GM23338 (cell line): ENCODE measurements around the gene EPC1. TPM values are rescaled to one million over a fixed set of nuclear protein-coding genes. Genes with fewer than 3 reads are reported as not detected.

Experiments used
- ATAC-seq: fragments of 200-7000 bp; cut with Tn5 transposase; 3 replicates; pipeline ENCODE4 v1.9.1; 2020
- DNase-seq: peaks from one replicate; pipeline ENCODE4 v3.0.0-alpha.2; 2015; ENCODE audit warnings: low spot score
- H2AFZ ChIP-seq: fragments of 200-600 bp; sonication (generic); 2 replicates; pipeline ENCODE4 v1.8.0; 2016; ENCODE audit warnings: antibody characterized with exemption, mild to moderate bottlenecking, moderate library complexity
- H3F3A ChIP-seq: fragments of 200-600 bp; sonication (generic); replicated peaks from 2 replicates; pipeline ENCODE4 v1.8.0; 2017; ENCODE audit warnings: antibody characterized with exemption, mixed run types, low read depth
- H3K27ac ChIP-seq: fragments of 200-600 bp; sonication (generic); 2 replicates; pipeline ENCODE4 v1.6.1; 2016; ENCODE audit warnings: low read depth
- H3K27me3 ChIP-seq: fragments of 200-600 bp; sonication (generic); 2 replicates; pipeline ENCODE4 v1.8.0; 2016; ENCODE audit warnings: mild to moderate bottlenecking, mixed run types, moderate library complexity; ENCODE audit not compliant: insufficient read depth
- H3K36me3 ChIP-seq: fragments of 200-600 bp; sonication (generic); 2 replicates; pipeline ENCODE4 v1.8.0; 2016; ENCODE audit warnings: mild to moderate bottlenecking; ENCODE audit not compliant: insufficient read depth
- H3K4me1 ChIP-seq: fragments of 200-600 bp; sonication (generic); 2 replicates; pipeline ENCODE4 v1.8.0; 2016; ENCODE audit warnings: mild to moderate bottlenecking, moderate library complexity; ENCODE audit not compliant: insufficient read depth
- H3K4me2 ChIP-seq: fragments of 200-600 bp; sonication (generic); 2 replicates; pipeline ENCODE4 v1.7.1; 2017; ENCODE audit warnings: mixed run types
- H3K4me3 ChIP-seq: fragments of 200-600 bp; sonication (generic); 2 replicates; pipeline ENCODE4 v1.6.1; 2016; ENCODE audit warnings: mixed run types
- H3K79me2 ChIP-seq: fragments of 200-600 bp; sonication (generic); replicated peaks from 2 replicates; pipeline ENCODE4 v1.8.0; 2017; ENCODE audit warnings: mild to moderate bottlenecking; ENCODE audit not compliant: insufficient read depth
- H3K9me2 ChIP-seq: fragments of 200-600 bp; sonication (generic); 2 replicates; pipeline ENCODE4 v1.8.0; 2017; ENCODE audit not compliant: insufficient read depth
- H4K20me1 ChIP-seq: fragments of 200-600 bp; sonication (generic); replicated peaks from 2 replicates; pipeline ENCODE4 v1.8.0; 2017; ENCODE audit warnings: mild to moderate bottlenecking; ENCODE audit not compliant: insufficient read depth
- H3K27ac Mint-ChIP-seq: 2 replicates; pipeline ENCODE4 v1.8.0; 2020; ENCODE audit warnings: inconsistent platforms, mild to moderate bottlenecking, moderate library complexity, mixed read lengths
- H3K27me3 Mint-ChIP-seq: 3 replicates; pipeline ENCODE4 v1.8.0; 2022; ENCODE audit warnings: low read depth, mild to moderate bottlenecking, moderate library complexity, mixed read lengths, inconsistent platforms; ENCODE audit not compliant: insufficient read depth, poor library complexity
- H3K36me3 Mint-ChIP-seq: 3 replicates; pipeline ENCODE4 v1.8.0; 2021; ENCODE audit warnings: low read depth, mild to moderate bottlenecking, inconsistent platforms, moderate library complexity, mixed read lengths
- H3K4me1 Mint-ChIP-seq: 3 replicates; pipeline ENCODE4 v1.8.0; 2020; ENCODE audit warnings: mild to moderate bottlenecking, inconsistent platforms, mixed read lengths
- H3K4me3 Mint-ChIP-seq: 3 replicates; pipeline ENCODE4 v1.8.0; 2021; ENCODE audit warnings: moderate library complexity, mild to moderate bottlenecking, inconsistent platforms, mixed read lengths
- H3K9me3 Mint-ChIP-seq: 3 replicates; pipeline ENCODE4 v1.8.0; 2020; ENCODE audit warnings: moderate library complexity, mild to moderate bottlenecking, inconsistent platforms, mixed read lengths
- CREB1 ChIP-seq: fragments of 250-450 bp; sonication (Bioruptor Pico); IDR thresholded peaks from 2 replicates; pipeline ENCODE4 v1.5.0; 2020; ENCODE audit warnings: low read depth, mild to moderate bottlenecking, moderate library complexity
- EZH2 ChIP-seq: fragments of 200-600 bp; sonication (generic); IDR thresholded peaks from one replicate; pipeline ENCODE4 v1.8.0; 2017; ENCODE audit warnings: antibody characterized with exemption, mild to moderate bottlenecking, low read depth; ENCODE audit not compliant: unreplicated experiment
- NANOG ChIP-seq: IDR thresholded peaks from 2 replicates; pipeline ENCODE4 v1.6.1; 2016; ENCODE audit warnings: antibody characterized with exemption, borderline replicate concordance
- POLR2AphosphoS5 ChIP-seq: IDR thresholded peaks from 2 replicates; pipeline ENCODE4 v1.6.1; 2016; ENCODE audit warnings: antibody characterized with exemption, low read depth
- STAT1 ChIP-seq: IDR thresholded peaks from one replicate; pipeline ENCODE4 v1.6.1; 2016; ENCODE audit warnings: antibody characterized with exemption; ENCODE audit not compliant: unreplicated experiment
- ZNF114 ChIP-seq: fragments of 250-450 bp; sonication (Bioruptor Pico); IDR thresholded peaks from 2 replicates; pipeline ENCODE4 v1.5.0; 2020; ENCODE audit warnings: mild to moderate bottlenecking, moderate library complexity
- ZNF331 ChIP-seq: fragments of 250-450 bp; sonication (Bioruptor Pico); IDR thresholded peaks from 2 replicates; pipeline ENCODE4 v1.5.0; 2020; ENCODE audit warnings: low read depth, mild to moderate bottlenecking, moderate library complexity
- polyA plus RNA-seq: library from polyadenylated mRNA; unstranded; fragments of >200 nt; fragmentation: Nextera tagmentation; extraction: Ambion mirVana; gene quantifications from 2 replicates; pipeline ENCODE4 v1.2.1, GENCODE V29; 2016
- total RNA-seq: library from RNA; depleted of rRNA; stranded (reverse); fragments of >200 nt; shearing (Covaris generic); gene quantifications from 2 replicates; pipeline ENCODE4 v1.2.3, GENCODE V29; 2014
- TF ChIP-seq, protein P1 (sequence below): fragments of 250-450 bp; sonication (Bioruptor Pico); IDR thresholded peaks from 2 replicates; pipeline ENCODE4 v1.5.0; 2020; ENCODE audit warnings: mild to moderate bottlenecking, moderate library complexity
- TF ChIP-seq, protein P2 (sequence below), 2 experiments: fragments of 200-600 bp in 1 of 2; sonication (generic) in 1 of 2; conservative IDR thresholded peaks; 2 replicates each; pipeline versions ENCODE4 v1.5.1 to v1.6.1; 2016 to 2017; ENCODE audit warnings: antibody characterized with exemption in 2 of 2, low read depth in 2 of 2, mild to moderate bottlenecking in 2 of 2, moderate library complexity in 1 of 2
- TF ChIP-seq, protein P3 (sequence below): IDR thresholded peaks from one replicate; pipeline ENCODE4 v1.6.1; 2018; ENCODE audit warnings: antibody characterized with exemption; ENCODE audit not compliant: unreplicated experiment
- TF ChIP-seq, protein P4 (sequence below): IDR thresholded peaks from 2 replicates; pipeline ENCODE4 v1.6.1; 2016; ENCODE audit warnings: antibody characterized with exemption

EPC1 gene
- total and polyA plus RNA-seq, 2 experiments from 2014 or later = 24.1 to 25.9 TPM

DNA sequence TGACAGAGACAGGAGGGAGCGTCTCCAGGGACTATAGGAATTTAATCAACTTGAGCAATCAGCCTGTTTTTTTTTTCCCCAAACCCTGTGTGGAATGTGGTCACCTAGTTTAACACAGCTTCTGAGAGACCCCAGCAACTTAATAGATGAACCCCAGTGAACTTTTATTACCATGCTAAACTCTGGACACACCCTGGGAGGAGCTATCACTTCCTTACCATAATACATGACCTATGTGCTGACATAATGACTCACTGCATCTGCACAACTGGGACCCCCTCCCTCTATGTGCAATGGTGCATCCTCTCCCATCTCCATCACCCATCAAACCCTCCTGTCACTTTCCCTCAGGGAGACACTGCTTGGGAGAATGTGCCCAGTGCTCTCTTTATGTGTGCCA is 83.7 kb downstream of the EPC1 start (continued):
- TF ChIP-seq, protein P1, sequence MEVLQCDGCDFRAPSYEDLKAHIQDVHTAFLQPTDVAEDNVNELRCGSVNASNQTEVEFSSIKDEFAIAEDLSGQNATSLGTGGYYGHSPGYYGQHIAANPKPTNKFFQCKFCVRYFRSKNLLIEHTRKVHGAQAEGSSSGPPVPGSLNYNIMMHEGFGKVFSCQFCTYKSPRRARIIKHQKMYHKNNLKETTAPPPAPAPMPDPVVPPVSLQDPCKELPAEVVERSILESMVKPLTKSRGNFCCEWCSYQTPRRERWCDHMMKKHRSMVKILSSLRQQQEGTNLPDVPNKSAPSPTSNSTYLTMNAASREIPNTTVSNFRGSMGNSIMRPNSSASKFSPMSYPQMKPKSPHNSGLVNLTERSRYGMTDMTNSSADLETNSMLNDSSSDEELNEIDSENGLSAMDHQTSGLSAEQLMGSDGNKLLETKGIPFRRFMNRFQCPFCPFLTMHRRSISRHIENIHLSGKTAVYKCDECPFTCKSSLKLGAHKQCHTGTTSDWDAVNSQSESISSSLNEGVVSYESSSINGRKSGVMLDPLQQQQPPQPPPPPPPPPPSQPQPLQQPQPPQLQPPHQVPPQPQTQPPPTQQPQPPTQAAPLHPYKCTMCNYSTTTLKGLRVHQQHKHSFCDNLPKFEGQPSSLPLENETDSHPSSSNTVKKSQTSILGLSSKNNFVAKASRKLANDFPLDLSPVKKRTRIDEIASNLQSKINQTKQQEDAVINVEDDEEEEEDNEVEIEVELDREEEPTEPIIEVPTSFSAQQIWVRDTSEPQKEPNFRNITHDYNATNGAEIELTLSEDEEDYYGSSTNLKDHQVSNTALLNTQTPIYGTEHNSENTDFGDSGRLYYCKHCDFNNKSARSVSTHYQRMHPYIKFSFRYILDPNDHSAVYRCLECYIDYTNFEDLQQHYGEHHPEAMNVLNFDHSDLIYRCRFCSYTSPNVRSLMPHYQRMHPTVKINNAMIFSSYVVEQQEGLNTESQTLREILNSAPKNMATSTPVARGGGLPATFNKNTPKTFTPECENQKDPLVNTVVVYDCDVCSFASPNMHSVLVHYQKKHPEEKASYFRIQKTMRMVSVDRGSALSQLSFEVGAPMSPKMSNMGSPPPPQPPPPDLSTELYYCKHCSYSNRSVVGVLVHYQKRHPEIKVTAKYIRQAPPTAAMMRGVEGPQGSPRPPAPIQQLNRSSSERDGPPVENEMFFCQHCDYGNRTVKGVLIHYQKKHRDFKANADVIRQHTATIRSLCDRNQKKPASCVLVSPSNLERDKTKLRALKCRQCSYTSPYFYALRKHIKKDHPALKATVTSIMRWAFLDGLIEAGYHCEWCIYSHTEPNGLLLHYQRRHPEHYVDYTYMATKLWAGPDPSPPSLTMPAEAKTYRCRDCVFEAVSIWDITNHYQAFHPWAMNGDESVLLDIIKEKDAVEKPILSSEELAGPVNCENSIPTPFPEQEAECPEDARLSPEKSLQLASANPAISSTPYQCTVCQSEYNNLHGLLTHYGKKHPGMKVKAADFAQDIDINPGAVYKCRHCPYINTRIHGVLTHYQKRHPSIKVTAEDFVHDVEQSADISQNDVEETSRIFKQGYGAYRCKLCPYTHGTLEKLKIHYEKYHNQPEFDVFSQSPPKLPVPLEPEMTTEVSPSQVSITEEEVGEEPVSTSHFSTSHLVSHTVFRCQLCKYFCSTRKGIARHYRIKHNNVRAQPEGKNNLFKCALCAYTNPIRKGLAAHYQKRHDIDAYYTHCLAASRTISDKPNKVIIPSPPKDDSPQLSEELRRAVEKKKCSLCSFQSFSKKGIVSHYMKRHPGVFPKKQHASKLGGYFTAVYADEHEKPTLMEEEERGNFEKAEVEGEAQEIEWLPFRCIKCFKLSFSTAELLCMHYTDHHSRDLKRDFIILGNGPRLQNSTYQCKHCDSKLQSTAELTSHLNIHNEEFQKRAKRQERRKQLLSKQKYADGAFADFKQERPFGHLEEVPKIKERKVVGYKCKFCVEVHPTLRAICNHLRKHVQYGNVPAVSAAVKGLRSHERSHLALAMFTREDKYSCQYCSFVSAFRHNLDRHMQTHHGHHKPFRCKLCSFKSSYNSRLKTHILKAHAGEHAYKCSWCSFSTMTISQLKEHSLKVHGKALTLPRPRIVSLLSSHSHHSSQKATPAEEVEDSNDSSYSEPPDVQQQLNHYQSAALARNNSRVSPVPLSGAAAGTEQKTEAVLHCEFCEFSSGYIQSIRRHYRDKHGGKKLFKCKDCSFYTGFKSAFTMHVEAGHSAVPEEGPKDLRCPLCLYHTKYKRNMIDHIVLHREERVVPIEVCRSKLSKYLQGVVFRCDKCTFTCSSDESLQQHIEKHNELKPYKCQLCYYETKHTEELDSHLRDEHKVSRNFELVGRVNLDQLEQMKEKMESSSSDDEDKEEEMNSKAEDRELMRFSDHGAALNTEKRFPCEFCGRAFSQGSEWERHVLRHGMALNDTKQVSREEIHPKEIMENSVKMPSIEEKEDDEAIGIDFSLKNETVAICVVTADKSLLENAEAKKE (CRISPR knock-in tag) = no peak
- TF ChIP-seq CREB1 (CRISPR knock-in tag) = no peak

- Histone ChIP-seq H3K79me2 (no peaks in the 10 kb centered on the region), H3K36me3 (no peaks in the 10 kb centered on the region), H3K9me2 (no peaks in the 10 kb centered on the region), H3K4me1 (no peaks in the 10 kb centered on the region; the same call in 1 of the 2 replicates), H3K4me2 (no peak overlapping the region), H4K20me1 (no peaks in the 10 kb centered on the region), H3K27ac (no peak overlapping the region), H3K27me3 (no peaks in the 10 kb centered on the region), H3F3A (no peaks in the 10 kb centered on the region), H3K4me3 (no peak overlapping the region), H2AFZ (no peak overlapping the region)
- Mint-ChIP-seq H3K36me3 (no peaks in the 10 kb centered on the region), H3K27me3 (peaks cover 5% of the 10 kb centered on the region), H3K4me1 (peaks cover 4% of the 10 kb centered on the region; the same call in 1 of the 3 replicates), H3K27ac (no peak overlapping the region), H3K9me3 (no peaks in the 10 kb centered on the region; the same call in 2 of the 3 replicates), H3K4me3 (no peak overlapping the region)
- TF ChIP-seq CREB1 (CRISPR knock-in tag) (no peak), POLR2AphosphoS5 (no peak), EZH2 (no peak), ZNF331 (CRISPR knock-in tag) (no peak), NANOG (no peak), ZNF114 (CRISPR knock-in tag) (no peak), STAT1 (no peak)
- TF ChIP-seq, protein P2, sequence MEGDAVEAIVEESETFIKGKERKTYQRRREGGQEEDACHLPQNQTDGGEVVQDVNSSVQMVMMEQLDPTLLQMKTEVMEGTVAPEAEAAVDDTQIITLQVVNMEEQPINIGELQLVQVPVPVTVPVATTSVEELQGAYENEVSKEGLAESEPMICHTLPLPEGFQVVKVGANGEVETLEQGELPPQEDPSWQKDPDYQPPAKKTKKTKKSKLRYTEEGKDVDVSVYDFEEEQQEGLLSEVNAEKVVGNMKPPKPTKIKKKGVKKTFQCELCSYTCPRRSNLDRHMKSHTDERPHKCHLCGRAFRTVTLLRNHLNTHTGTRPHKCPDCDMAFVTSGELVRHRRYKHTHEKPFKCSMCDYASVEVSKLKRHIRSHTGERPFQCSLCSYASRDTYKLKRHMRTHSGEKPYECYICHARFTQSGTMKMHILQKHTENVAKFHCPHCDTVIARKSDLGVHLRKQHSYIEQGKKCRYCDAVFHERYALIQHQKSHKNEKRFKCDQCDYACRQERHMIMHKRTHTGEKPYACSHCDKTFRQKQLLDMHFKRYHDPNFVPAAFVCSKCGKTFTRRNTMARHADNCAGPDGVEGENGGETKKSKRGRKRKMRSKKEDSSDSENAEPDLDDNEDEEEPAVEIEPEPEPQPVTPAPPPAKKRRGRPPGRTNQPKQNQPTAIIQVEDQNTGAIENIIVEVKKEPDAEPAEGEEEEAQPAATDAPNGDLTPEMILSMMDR (conservative IDR thresholded peaks at IDR 0.05; ENCODE audit: low read depth in 2 of 2) = no peak
- TF ChIP-seq, protein P3, sequence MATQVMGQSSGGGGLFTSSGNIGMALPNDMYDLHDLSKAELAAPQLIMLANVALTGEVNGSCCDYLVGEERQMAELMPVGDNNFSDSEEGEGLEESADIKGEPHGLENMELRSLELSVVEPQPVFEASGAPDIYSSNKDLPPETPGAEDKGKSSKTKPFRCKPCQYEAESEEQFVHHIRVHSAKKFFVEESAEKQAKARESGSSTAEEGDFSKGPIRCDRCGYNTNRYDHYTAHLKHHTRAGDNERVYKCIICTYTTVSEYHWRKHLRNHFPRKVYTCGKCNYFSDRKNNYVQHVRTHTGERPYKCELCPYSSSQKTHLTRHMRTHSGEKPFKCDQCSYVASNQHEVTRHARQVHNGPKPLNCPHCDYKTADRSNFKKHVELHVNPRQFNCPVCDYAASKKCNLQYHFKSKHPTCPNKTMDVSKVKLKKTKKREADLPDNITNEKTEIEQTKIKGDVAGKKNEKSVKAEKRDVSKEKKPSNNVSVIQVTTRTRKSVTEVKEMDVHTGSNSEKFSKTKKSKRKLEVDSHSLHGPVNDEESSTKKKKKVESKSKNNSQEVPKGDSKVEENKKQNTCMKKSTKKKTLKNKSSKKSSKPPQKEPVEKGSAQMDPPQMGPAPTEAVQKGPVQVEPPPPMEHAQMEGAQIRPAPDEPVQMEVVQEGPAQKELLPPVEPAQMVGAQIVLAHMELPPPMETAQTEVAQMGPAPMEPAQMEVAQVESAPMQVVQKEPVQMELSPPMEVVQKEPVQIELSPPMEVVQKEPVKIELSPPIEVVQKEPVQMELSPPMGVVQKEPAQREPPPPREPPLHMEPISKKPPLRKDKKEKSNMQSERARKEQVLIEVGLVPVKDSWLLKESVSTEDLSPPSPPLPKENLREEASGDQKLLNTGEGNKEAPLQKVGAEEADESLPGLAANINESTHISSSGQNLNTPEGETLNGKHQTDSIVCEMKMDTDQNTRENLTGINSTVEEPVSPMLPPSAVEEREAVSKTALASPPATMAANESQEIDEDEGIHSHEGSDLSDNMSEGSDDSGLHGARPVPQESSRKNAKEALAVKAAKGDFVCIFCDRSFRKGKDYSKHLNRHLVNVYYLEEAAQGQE = no peak
- TF ChIP-seq, protein P4, sequence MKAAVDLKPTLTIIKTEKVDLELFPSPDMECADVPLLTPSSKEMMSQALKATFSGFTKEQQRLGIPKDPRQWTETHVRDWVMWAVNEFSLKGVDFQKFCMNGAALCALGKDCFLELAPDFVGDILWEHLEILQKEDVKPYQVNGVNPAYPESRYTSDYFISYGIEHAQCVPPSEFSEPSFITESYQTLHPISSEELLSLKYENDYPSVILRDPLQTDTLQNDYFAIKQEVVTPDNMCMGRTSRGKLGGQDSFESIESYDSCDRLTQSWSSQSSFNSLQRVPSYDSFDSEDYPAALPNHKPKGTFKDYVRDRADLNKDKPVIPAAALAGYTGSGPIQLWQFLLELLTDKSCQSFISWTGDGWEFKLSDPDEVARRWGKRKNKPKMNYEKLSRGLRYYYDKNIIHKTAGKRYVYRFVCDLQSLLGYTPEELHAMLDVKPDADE = no peak
- no peak for DNase-seq
- ATAC-seq = no peak
Observed at GRCh38 chr10:32259551-32259950, 87.4 kb downstream of the EPC1 start.
